ENCODE data around the gene GRM1.

The GRM1 gene

DNA sequence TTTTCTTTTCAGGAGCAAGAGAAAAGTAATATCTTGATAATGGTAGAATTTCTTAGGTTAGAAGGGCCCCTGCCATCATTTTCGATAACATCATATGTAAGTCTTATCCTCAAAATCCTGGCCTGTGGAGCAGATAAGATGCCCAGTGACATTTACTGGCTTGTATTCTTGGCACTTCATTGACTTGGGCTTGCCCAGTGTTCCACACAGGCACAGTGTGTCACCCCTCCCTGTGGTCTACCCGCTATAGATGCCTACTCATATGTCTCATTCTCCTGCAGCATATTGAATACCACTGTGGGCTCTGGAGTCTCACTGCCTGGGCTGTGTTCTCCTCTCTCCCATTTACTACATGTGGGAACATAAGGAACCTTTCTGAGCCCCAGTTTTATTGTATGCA, 105.0 kb downstream of the GRM1 start:
- H3K4me3 ChIP-seq (ENCODE audit: control insufficient read depth, low read depth, low read length) = no peak overlapping the region
- no peak for DNase-seq (ENCODE audit: low read depth)
- TF ChIP-seq, protein P1, sequence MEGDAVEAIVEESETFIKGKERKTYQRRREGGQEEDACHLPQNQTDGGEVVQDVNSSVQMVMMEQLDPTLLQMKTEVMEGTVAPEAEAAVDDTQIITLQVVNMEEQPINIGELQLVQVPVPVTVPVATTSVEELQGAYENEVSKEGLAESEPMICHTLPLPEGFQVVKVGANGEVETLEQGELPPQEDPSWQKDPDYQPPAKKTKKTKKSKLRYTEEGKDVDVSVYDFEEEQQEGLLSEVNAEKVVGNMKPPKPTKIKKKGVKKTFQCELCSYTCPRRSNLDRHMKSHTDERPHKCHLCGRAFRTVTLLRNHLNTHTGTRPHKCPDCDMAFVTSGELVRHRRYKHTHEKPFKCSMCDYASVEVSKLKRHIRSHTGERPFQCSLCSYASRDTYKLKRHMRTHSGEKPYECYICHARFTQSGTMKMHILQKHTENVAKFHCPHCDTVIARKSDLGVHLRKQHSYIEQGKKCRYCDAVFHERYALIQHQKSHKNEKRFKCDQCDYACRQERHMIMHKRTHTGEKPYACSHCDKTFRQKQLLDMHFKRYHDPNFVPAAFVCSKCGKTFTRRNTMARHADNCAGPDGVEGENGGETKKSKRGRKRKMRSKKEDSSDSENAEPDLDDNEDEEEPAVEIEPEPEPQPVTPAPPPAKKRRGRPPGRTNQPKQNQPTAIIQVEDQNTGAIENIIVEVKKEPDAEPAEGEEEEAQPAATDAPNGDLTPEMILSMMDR (IDR thresholded peaks at IDR 0.05; ENCODE audit: control insufficient read depth, insufficient read depth, low read depth, low read length, missing control alignments) = no peak

DNA sequence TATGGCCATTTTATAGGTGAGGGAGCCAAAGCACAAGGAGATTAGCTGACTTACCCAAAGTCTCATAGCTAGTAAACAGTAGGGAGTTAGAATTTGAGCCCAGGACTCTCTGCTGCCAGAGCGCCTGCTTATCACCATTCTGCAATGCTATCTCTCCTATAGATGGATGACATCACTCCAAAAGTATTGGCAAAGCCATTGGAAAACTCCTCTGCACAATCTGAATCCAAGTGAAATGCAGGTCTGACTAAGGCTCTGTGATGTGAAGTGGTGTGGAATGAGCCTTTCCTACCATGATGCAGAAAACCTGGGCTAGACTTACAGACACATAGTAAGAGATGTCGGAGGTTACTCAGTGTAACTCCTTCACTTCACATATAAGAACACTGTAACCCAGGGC, 106.3 kb downstream of the GRM1 start:
- no peak overlapping the region for H3K4me3 ChIP-seq (ENCODE audit: control insufficient read depth, low read depth, low read length)
- TF ChIP-seq, protein P1 (IDR thresholded peaks at IDR 0.05; ENCODE audit: control insufficient read depth, insufficient read depth, low read depth, low read length, missing control alignments) = no peak
- DNase-seq (ENCODE audit: low read depth) = no peak

DNA sequence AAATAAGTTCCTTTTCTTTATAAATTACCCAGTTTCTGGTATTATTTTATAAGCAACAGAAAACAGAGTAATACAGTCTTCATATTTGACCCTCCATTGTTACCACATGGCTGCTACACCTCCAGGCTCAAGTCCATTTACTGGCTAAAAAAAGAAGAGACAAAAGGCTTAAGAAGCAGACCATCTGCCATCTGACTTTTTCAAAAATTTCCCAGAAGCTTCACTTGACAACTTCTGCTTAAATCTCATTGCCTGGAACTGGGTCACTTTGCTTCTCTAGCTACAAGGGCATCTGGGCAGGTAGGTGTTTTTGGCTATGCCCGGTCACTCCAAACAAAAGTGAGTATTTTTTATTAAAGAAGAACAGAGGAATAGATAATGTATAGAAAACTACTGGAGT, 118.0 kb downstream of the GRM1 start:
- no peak overlapping the region for H3K4me3 ChIP-seq (ENCODE audit: control insufficient read depth, low read depth, low read length)
- TF ChIP-seq, protein P1 (IDR thresholded peaks at IDR 0.05; ENCODE audit: control insufficient read depth, insufficient read depth, low read depth, low read length, missing control alignments) = no peak
- no peak for DNase-seq (ENCODE audit: low read depth)

DNA sequence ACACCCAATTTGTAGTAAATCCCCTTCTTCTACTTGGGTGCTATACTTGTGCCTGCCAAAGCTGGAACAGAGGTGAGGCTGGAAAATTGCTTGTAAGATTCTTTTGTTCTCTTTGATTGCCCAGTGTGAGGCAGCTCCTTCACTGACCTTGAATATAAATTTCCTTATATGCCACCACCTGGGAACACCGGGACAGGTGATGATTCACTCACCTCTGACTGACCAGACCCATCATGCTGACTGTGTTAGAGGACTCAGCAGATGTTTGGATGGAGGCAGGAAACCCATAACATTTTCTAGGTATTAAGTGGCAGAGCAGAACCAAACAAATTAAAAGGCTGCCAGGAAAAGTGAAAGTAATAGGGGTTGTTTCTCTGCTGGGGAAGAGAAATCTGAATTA, 120.9 kb downstream of the GRM1 start:
- no peak overlapping the region for H3K4me3 ChIP-seq (ENCODE audit: control insufficient read depth, low read depth, low read length)
- TF ChIP-seq, protein P1 (IDR thresholded peaks at IDR 0.05; ENCODE audit: control insufficient read depth, insufficient read depth, low read depth, low read length, missing control alignments) = no peak
- DNase-seq (ENCODE audit: low read depth) = no peak

DNA sequence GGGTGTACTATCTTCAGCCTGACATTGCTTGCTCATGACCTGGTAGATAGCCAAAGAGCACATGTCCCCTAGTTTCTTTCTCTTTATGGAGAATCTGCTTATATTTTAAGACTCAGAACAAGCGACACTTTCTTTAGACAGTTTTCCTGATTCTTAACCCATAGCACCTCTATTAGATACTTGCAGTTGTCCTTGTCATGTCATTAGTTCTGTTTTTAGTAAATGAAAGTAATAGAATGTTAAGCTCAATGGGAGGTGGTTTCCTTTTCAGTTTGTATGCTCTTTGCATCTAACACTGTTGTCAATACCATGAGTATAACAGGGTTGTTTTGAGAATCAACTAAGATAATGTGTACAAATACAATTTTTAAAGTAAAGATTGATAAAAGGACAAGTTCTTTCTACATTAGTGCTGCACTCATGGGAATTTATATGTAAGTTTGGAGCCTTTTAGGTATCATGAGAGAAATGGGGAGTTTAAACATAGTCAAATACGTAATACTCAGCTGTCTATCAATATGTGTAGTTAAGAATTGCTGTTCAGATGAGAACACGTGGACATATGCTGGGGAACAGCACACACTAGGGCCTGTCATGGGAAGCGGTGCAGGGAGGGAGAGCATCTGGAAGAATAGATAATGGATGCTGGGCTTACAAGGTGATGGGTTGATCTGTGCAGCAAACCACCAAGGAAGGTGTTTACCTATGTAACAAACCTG, 124.3 kb downstream of the GRM1 start:
- no peak overlapping the region for H3K4me3 ChIP-seq (ENCODE audit: control insufficient read depth, low read depth, low read length)
- TF ChIP-seq, protein P1 (IDR thresholded peaks at IDR 0.05; ENCODE audit: control insufficient read depth, insufficient read depth, low read depth, low read length, missing control alignments) = no peak
- DNase-seq (ENCODE audit: low read depth) = no peak

DNA sequence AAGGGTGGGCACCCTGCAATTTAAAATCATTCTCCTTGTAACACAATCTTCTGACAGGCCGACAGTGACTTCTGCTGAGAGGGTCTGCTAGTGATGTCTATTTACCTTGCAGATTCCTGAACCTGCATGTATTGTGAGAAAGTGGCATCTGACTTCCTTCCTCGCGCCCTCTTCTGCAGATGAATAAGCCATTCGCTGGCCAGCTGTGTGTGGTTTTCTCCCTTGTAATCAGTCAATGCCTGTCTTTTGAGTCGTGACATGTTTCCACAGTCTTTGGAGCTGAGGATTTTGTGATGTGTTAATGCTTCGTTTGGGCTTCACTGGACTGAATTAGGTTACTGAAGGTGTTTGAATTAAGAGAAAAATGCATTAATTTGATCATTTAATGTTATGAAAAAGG, 125.3 kb downstream of the GRM1 start:
- TF ChIP-seq, protein P1 (IDR thresholded peaks at IDR 0.05; ENCODE audit: control insufficient read depth, insufficient read depth, low read depth, low read length, missing control alignments) = no peak
- H3K4me3 ChIP-seq (ENCODE audit: control insufficient read depth, low read depth, low read length) = no peak overlapping the region
- no peak for DNase-seq (ENCODE audit: low read depth)
